WTC11 (cell line): ENCODE results near the gene MASP2.

ENCODE experiments used
- CBFB ChIP-seq: sonication (generic); formaldehyde crosslinking; IDR thresholded peaks from 2 replicates; pipeline ENCODE4 v1.8.1; 2022; ENCODE audit warnings: mild to moderate bottlenecking, low read depth, missing genetic modification reagents
- HMGXB4 ChIP-seq: sonication (generic); formaldehyde crosslinking; IDR thresholded peaks from 2 replicates; pipeline ENCODE4 v1.8.1; 2023; ENCODE audit warnings: mild to moderate bottlenecking, moderate library complexity, missing genetic modification reagents
- MAX ChIP-seq: sonication (generic); formaldehyde crosslinking; IDR thresholded peaks from 2 replicates; pipeline ENCODE4 v1.8.0; 2022; ENCODE audit warnings: mild to moderate bottlenecking, missing genetic modification reagents
- NR2C2 ChIP-seq: sonication (generic); formaldehyde crosslinking; IDR thresholded peaks from 2 replicates; pipeline ENCODE4 v1.8.0; 2022; ENCODE audit warnings: mild to moderate bottlenecking, missing genetic modification reagents
- SP1 ChIP-seq: sonication (generic); formaldehyde crosslinking; conservative IDR thresholded peaks from 2 replicates; pipeline ENCODE4 v1.8.1; 2022; ENCODE audit warnings: missing genetic modification reagents
- STAT6 ChIP-seq: sonication (generic); formaldehyde crosslinking; conservative IDR thresholded peaks from 2 replicates; pipeline ENCODE4 v1.8.1; 2023; ENCODE audit warnings: mild to moderate bottlenecking, low read depth, missing genetic modification reagents, moderate library complexity
- TCF7 ChIP-seq: sonication (generic); formaldehyde crosslinking; IDR thresholded peaks from 2 replicates; pipeline ENCODE4 v1.8.0; 2022; ENCODE audit warnings: mild to moderate bottlenecking, low read depth, missing genetic modification reagents, moderate library complexity
- ZBTB43 ChIP-seq: sonication (generic); formaldehyde crosslinking; IDR thresholded peaks from 2 replicates; pipeline ENCODE4 v1.8.1; 2023; ENCODE audit warnings: mild to moderate bottlenecking, missing genetic modification reagents
- ZNF121 ChIP-seq: sonication (generic); formaldehyde crosslinking; IDR thresholded peaks from 2 replicates; pipeline ENCODE4 v1.8.0; 2023; ENCODE audit warnings: missing genetic modification reagents
- ZNF263 ChIP-seq: sonication (generic); formaldehyde crosslinking; IDR thresholded peaks from 2 replicates; pipeline ENCODE4 v1.8.1; 2022; ENCODE audit warnings: low read depth, mild to moderate bottlenecking, moderate library complexity, missing genetic modification reagents
- TF ChIP-seq, protein P1 (sequence below): fragments of 200-600 bp; IDR thresholded peaks from 2 replicates; pipeline ENCODE4 v1.8.0; 2022; ENCODE audit warnings: antibody characterized with exemption
- TF ChIP-seq, protein P2 (sequence below): sonication (generic); formaldehyde crosslinking; IDR thresholded peaks from 2 replicates; pipeline ENCODE4 v1.8.1; 2022; ENCODE audit warnings: low read depth, mild to moderate bottlenecking, moderate library complexity, missing genetic modification reagents, borderline replicate concordance
- TF ChIP-seq, protein P3 (sequence below): sonication (generic); formaldehyde crosslinking; IDR thresholded peaks from 2 replicates; pipeline ENCODE4 v1.8.1; 2023; ENCODE audit warnings: mild to moderate bottlenecking, missing genetic modification reagents, moderate library complexity
- TF ChIP-seq, protein P4 (sequence below): sonication (generic); formaldehyde crosslinking; IDR thresholded peaks from 2 replicates; pipeline ENCODE4 v1.8.1; 2023; ENCODE audit warnings: mild to moderate bottlenecking, missing genetic modification reagents

GRCh38 chr1:11056504-11056903 is 9.5 kb upstream of the MASP2 start:
- TF ChIP-seq, protein P1, sequence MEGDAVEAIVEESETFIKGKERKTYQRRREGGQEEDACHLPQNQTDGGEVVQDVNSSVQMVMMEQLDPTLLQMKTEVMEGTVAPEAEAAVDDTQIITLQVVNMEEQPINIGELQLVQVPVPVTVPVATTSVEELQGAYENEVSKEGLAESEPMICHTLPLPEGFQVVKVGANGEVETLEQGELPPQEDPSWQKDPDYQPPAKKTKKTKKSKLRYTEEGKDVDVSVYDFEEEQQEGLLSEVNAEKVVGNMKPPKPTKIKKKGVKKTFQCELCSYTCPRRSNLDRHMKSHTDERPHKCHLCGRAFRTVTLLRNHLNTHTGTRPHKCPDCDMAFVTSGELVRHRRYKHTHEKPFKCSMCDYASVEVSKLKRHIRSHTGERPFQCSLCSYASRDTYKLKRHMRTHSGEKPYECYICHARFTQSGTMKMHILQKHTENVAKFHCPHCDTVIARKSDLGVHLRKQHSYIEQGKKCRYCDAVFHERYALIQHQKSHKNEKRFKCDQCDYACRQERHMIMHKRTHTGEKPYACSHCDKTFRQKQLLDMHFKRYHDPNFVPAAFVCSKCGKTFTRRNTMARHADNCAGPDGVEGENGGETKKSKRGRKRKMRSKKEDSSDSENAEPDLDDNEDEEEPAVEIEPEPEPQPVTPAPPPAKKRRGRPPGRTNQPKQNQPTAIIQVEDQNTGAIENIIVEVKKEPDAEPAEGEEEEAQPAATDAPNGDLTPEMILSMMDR: no peak
- TF ChIP-seq HMGXB4 (CRISPR knock-in tag) (no peak), ZNF263 (CRISPR knock-in tag) (no peak), NR2C2 (no peak), ZBTB43 (CRISPR knock-in tag) (no peak), ZNF121 (no peak), MAX (CRISPR knock-in tag) (no peak), CBFB (no peak), SP1 (CRISPR knock-in tag) (no peak), STAT6 (no peak), TCF7 (CRISPR knock-in tag) (no peak)
- TF ChIP-seq, protein P2, sequence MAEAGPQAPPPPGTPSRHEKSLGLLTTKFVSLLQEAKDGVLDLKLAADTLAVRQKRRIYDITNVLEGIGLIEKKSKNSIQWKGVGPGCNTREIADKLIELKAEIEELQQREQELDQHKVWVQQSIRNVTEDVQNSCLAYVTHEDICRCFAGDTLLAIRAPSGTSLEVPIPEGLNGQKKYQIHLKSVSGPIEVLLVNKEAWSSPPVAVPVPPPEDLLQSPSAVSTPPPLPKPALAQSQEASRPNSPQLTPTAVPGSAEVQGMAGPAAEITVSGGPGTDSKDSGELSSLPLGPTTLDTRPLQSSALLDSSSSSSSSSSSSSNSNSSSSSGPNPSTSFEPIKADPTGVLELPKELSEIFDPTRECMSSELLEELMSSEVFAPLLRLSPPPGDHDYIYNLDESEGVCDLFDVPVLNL (CRISPR knock-in tag): no peak
- TF ChIP-seq, protein P3, sequence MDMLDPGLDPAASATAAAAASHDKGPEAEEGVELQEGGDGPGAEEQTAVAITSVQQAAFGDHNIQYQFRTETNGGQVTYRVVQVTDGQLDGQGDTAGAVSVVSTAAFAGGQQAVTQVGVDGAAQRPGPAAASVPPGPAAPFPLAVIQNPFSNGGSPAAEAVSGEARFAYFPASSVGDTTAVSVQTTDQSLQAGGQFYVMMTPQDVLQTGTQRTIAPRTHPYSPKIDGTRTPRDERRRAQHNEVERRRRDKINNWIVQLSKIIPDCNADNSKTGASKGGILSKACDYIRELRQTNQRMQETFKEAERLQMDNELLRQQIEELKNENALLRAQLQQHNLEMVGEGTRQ (CRISPR knock-in tag): no peak
- TF ChIP-seq, protein P4, sequence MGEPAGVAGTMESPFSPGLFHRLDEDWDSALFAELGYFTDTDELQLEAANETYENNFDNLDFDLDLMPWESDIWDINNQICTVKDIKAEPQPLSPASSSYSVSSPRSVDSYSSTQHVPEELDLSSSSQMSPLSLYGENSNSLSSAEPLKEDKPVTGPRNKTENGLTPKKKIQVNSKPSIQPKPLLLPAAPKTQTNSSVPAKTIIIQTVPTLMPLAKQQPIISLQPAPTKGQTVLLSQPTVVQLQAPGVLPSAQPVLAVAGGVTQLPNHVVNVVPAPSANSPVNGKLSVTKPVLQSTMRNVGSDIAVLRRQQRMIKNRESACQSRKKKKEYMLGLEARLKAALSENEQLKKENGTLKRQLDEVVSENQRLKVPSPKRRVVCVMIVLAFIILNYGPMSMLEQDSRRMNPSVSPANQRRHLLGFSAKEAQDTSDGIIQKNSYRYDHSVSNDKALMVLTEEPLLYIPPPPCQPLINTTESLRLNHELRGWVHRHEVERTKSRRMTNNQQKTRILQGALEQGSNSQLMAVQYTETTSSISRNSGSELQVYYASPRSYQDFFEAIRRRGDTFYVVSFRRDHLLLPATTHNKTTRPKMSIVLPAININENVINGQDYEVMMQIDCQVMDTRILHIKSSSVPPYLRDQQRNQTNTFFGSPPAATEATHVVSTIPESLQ: no peak
